ENCODE data around the gene CLSTN3. TPM values are rescaled to one million over a fixed set of nuclear protein-coding genes. Genes with fewer than 3 reads are reported as not detected.
A peak's percentile ranks its signal among the peaks of the same experiment; 100 is the strongest.
"Not testable (repeated sequence)": the region's sequence is repeated elsewhere in the genome, so short reads cannot be mapped to it uniquely, and the experiment has no call there.

CLSTN3 gene
- total and polyA plus RNA-seq, 10 of the 15 experiments (the other 5 are each of a cell fraction or from before 2014, with no cell fraction given): 0.09 to 35.9 (median 11.3) TPM

DNA sequence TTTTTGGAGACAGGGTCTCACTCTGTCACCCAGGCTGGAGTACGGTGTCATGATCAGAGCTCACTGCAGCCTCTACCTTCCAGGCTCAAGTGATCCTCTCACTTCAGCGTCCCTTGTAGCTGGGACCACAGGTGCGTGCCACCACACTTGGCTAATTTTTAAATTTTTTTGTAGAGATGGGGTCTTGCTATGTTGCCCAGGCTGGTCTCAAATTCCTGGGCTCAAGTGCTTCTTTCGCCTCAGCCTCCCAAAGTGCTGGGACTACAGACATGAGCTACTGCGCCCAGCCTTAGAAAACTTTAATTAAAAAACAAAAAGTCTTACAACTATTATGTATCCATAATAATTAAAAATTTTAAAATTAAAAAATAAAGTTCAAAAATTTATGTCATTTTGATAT, 23.0 kb upstream of the CLSTN3 start:
- H3K36me3 ChIP-seq (ENCODE audit: control insufficient read depth in 2 of 2, insufficient read depth in 2 of 2, low read length in 1 of 2); H3K4me1 ChIP-seq (ENCODE audit: control insufficient read depth, insufficient read depth, low read length); H2AFZ ChIP-seq (ENCODE audit: control insufficient read depth, low read depth, low read length); intact Hi-C loops (cut with micrococcal nuclease; ENCODE audit: unreplicated experiment); H3K27ac ChIP-seq (ENCODE audit: control insufficient read depth, insufficient read depth); in situ Hi-C loops (cut with MboI); H3K9me3 ChIP-seq (replicated peaks; ENCODE audit: control insufficient read depth, insufficient read depth, low read length); H4K20me1 ChIP-seq (ENCODE audit: control insufficient read depth, insufficient read depth); H3K9ac ChIP-seq (ENCODE audit: control insufficient read depth, insufficient read depth, low read length); H3K4me3 ChIP-seq; ATAC-seq; FAIRE-seq; DNase-seq (ENCODE audit: low read depth, low spot score); H3K27me3 ChIP-seq (replicated peaks in 1 of 2; ENCODE audit: control insufficient read depth in 2 of 2, insufficient read depth in 2 of 2, low read length in 1 of 2); H3K4me2 ChIP-seq (ENCODE audit: control insufficient read depth, insufficient read depth); BruUV-seq (replicated peaks): not testable (repeated sequence)
- ChIA-PET SMC1A (ENCODE audit: uncharacterized antibody, unreplicated experiment) (interaction anchor here (0.6 to 3.5 kb wide), 13 partner anchors 8 to 327 kb away, joined by 3 to 37 read pairs (median 4); partner anchors contain the start of genes C12orf57, RNU7-1 and USP5), CTCF (interaction anchor here (0.5 to 7.7 kb wide), 14 partner anchors 8 to 549 kb away, joined by 3 to 61 read pairs (median 6); partner anchors contain the start of genes C12orf57, C1R, LPCAT3 and RNU7-1), RAD21 (ENCODE audit: unreplicated experiment) (interaction anchor here (0.7 to 7.6 kb wide), 7 partner anchors 16 to 259 kb away, joined by 3 to 89 read pairs (median 5); partner anchors contain the start of genes C12orf57, LPCAT3, RNU7-1 and SPSB2), POLR2A (interaction anchor here (0.7 to 7.2 kb wide), 5 partner anchors 147 to 256 kb away, joined by 3 to 55 read pairs (median 7); partner anchors contain the start of genes C12orf57, CDCA3, RNU7-1 and USP5)
- peaks cover 29% of the 10 kb centered on the region for H3K79me2 ChIP-seq (ENCODE audit: control insufficient read depth, insufficient read depth, low read length)
- 95% methylated on average over 5 of the region's 5 CpGs for WGBS (ENCODE audit: insufficient coverage, insufficient replicate concordance, low lambda C conversion rate, missing lambda C conversion rate)

- peaks cover 7% of the 10 kb centered on the region for H3K4me1 ChIP-seq (ENCODE audit: control insufficient read depth, insufficient read depth, low read length)
- peak overlapping the region; percentile 99 for H3K27ac ChIP-seq (ENCODE audit: control insufficient read depth, insufficient read depth)
- SMC1A ChIA-PET (ENCODE audit: uncharacterized antibody, unreplicated experiment): interaction anchor here (0.7 to 3.5 kb wide), 13 partner anchors 9 to 255 kb away, joined by 3 to 37 read pairs (median 4); partner anchors contain the start of genes C12orf57, RNU7-1 and USP5
- H3K27me3 ChIP-seq (replicated peaks in 1 of 2; ENCODE audit: control insufficient read depth in 2 of 2, insufficient read depth in 2 of 2, low read length in 1 of 2): no peaks in the 10 kb centered on the region
- H2AFZ ChIP-seq (ENCODE audit: control insufficient read depth, low read depth, low read length): peak overlapping the region; percentile 93
- H3K9me3 ChIP-seq (replicated peaks; ENCODE audit: control insufficient read depth, insufficient read depth, low read length): peaks cover 6% of the 10 kb centered on the region
- H3K4me3 ChIP-seq: peak overlapping the region; percentile 96; the same call in 1 of the 2 replicates
- RAD21 ChIA-PET (ENCODE audit: unreplicated experiment): interaction anchor here (0.5 to 7.6 kb wide), 14 partner anchors 14 to 259 kb away, joined by 3 to 89 read pairs (median 4); partner anchors contain the start of genes C12orf57, LPCAT3, RNU7-1 and SPSB2
- peak overlapping the region; percentile 100 for H3K9ac ChIP-seq (ENCODE audit: control insufficient read depth, insufficient read depth, low read length)
- CTCF ChIA-PET: interaction anchor here (0.5 to 7.7 kb wide), 22 partner anchors 8 to 549 kb away, joined by 3 to 61 read pairs (median 6); partner anchors contain the start of genes C12orf57, C1R, CDCA3 and LPCAT3
- POLR2A ChIA-PET: interaction anchor here (0.9 to 7.2 kb wide), 7 partner anchors 22 to 256 kb away, joined by 3 to 55 read pairs (median 7); partner anchors contain the start of genes C12orf57, CDCA3, CLSTN3 and LPCAT3
- H3K4me2 ChIP-seq (ENCODE audit: control insufficient read depth, insufficient read depth): peak overlapping the region; percentile 91
- intact Hi-C loops (cut with micrococcal nuclease; ENCODE audit: unreplicated experiment): loop anchor here (2.0 kb wide), 1 partner anchor 163 kb away; the partner anchor contains the start of gene C12orf57
- peaks cover 29% of the 10 kb centered on the region for H3K79me2 ChIP-seq (ENCODE audit: control insufficient read depth, insufficient read depth, low read length)
- H4K20me1 ChIP-seq (ENCODE audit: control insufficient read depth, insufficient read depth): no peaks in the 10 kb centered on the region
- in situ Hi-C loops (cut with MboI): no loop called here
- peaks cover 0 to 4% of the 10 kb centered on the region in 2 experiments; a peak in 2 of 4 replicates for H3K36me3 ChIP-seq (ENCODE audit: control insufficient read depth in 2 of 2, insufficient read depth in 2 of 2, low read length in 1 of 2)
- FAIRE-seq (no peak), DNase-seq (ENCODE audit: low read depth, low spot score) (no peak), ATAC-seq (no peak)
- WGBS (ENCODE audit: insufficient coverage, insufficient replicate concordance, low lambda C conversion rate, missing lambda C conversion rate): 0% methylated on average over 3 of the region's 3 CpGs
- BruUV-seq (replicated peaks): no TSS peak
- TF ChIP-seq POLR2AphosphoS2 (IDR thresholded peaks at IDR 0.05; ENCODE audit: low read depth, low read length) (no peak), ESRRA (IDR thresholded peaks at IDR 0.05; ENCODE audit: low read length) (no peak), NFXL1 (IDR thresholded peaks at IDR 0.05; ENCODE audit: borderline replicate concordance) (no peak), NFYA (IDR thresholded peaks at IDR 0.05; ENCODE audit: borderline replicate concordance, low read depth, low read length) (no peak), EED (IDR thresholded peaks at IDR 0.05; ENCODE audit: low read depth) (no peak), BCL3 (IDR thresholded peaks at IDR 0.05; ENCODE audit: borderline replicate concordance, insufficient read depth, low read depth, low read length, poor library complexity, severe bottlenecking) (no peak), SPI1 (IDR thresholded peaks at IDR 0.05; ENCODE audit: borderline replicate concordance, insufficient read depth, low read depth, low read length) (no peak), EZH2 (IDR thresholded peaks at IDR 0.05; ENCODE audit: borderline replicate concordance, control insufficient read depth, low read depth, low read length) (no peak), LARP7 (IDR thresholded peaks at IDR 0.05) (no peak), HDAC6 (IDR thresholded peaks at IDR 0.05; ENCODE audit: unreplicated experiment) (no peak), BHLHE40 (IDR thresholded peaks at IDR 0.05; ENCODE audit: borderline replicate concordance in 1 of 2, low read depth in 2 of 2, low read length in 1 of 2) (no peak), PAX5 (IDR thresholded peaks at IDR 0.05; ENCODE audit: borderline replicate concordance, low read depth, low read length) (no peak)
- TF ChIP-seq, protein P1, sequence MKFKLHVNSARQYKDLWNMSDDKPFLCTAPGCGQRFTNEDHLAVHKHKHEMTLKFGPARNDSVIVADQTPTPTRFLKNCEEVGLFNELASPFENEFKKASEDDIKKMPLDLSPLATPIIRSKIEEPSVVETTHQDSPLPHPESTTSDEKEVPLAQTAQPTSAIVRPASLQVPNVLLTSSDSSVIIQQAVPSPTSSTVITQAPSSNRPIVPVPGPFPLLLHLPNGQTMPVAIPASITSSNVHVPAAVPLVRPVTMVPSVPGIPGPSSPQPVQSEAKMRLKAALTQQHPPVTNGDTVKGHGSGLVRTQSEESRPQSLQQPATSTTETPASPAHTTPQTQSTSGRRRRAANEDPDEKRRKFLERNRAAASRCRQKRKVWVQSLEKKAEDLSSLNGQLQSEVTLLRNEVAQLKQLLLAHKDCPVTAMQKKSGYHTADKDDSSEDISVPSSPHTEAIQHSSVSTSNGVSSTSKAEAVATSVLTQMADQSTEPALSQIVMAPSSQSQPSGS (IDR thresholded peaks at IDR 0.05; ENCODE audit: low read length): no peak
These were observed 22.6 kb upstream of the CLSTN3 start for GRCh38 chr12:7107636-7108002.
